ENCODE measurements around the gene DLK2.

GRCh38 chr6:43481075-43481474 lies 25.7 kb upstream of the DLK2 start:
- TF ChIP-seq RFX5 (IDR thresholded peaks at IDR 0.05; ENCODE audit: low read depth, low read length) (no peak), SALL2 (CRISPR knock-in tag; IDR thresholded peaks at IDR 0.05) (no peak), EZH2 (conservative IDR thresholded peaks at IDR 0.05; ENCODE audit: low read depth, low read length) (no peak)
